Panc1 (cell line): Measurements from ENCODE around the gene DNAH7.

Experiments
- CTCF ChIP-seq: fragments of 450-650 bp; IDR thresholded peaks from 2 replicates; pipeline ENCODE4 v1.5.1; 2017; ENCODE audit warnings: mild to moderate bottlenecking
- POLR2AphosphoS5 ChIP-seq: IDR thresholded peaks from 2 replicates; pipeline ENCODE4 v1.6.1; 2012; ENCODE audit warnings: mild to moderate bottlenecking, low read depth, low read length, moderate library complexity
- TCF7L2 ChIP-seq: IDR thresholded peaks from 2 replicates; pipeline ENCODE4 v1.6.1; 2011; ENCODE audit warnings: mild to moderate bottlenecking, low read depth, low read length, inconsistent platforms

DNA sequence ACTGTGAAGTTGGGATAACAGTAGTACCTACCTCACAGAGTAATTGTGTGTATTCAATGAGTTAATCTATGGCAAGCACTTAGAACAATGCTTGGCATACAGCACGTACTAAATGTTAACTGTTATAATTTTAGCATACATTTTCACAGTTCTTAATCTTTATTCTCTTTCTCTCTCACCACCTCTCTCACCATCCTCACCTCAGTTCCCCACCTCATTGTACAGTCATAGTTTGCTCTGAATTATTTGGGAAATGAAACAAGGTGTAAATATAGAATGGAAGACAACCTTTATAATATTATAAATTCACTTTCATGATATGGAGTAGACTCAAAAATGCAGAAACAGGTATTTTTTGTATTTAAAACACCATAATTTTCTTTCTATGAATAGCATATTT, 40.0 kb upstream of the DNAH7 start:
- no peak for TF ChIP-seq CTCF
- no peak for TF ChIP-seq TCF7L2
- TF ChIP-seq POLR2AphosphoS5, result no peak
